ENCODE measurements around the gene SMYD2.

GRCh38 chr1:214337511-214337910, 56.6 kb downstream of the SMYD2 start:
- TF ChIP-seq SRF (IDR thresholded peaks at IDR 0.05; ENCODE audit: low read depth, low read length) (no peak), JUND (IDR thresholded peaks at IDR 0.05; ENCODE audit: low read length) (no peak), CTCF (IDR thresholded peaks at IDR 0.05; ENCODE audit: control extremely low read depth in 1 of 3, insufficient read depth in 1 of 3, low read depth in 1 of 3, low read length in 3 of 3) (no peak), SIN3A (conservative IDR thresholded peaks at IDR 0.05 in 1 of 2, IDR thresholded peaks at IDR 0.05 in 1 of 2; ENCODE audit: low read depth in 1 of 2, low read length in 2 of 2) (no peak), GABPA (IDR thresholded peaks at IDR 0.05; ENCODE audit: borderline replicate concordance, insufficient read depth, low read length) (no peak), ZNF274 (IDR thresholded peaks at IDR 0.05; ENCODE audit: borderline replicate concordance, extremely low read depth, low read length) (no peak), EZH2 (IDR thresholded peaks at IDR 0.05; ENCODE audit: low read depth, low read length, severe bottlenecking) (no peak)

All from H1 (cell line).